Prostate gland (tissue), 2 donors: ENCODE data around the gene AGPAT2. TPM values are rescaled to one million over a fixed set of nuclear protein-coding genes. Genes with fewer than 3 reads are reported as not detected.

ENCODE experiments used
- DNase-seq: peaks from one replicate; pipeline ENCODE4 v3.0.0-alpha.2; 2019; ENCODE audit warnings: low spot score
- H3K27ac ChIP-seq, 2 donors: fragments of 200-600 bp; sonication (generic); 2 replicates each; pipeline ENCODE4 v1.5.1; 2017 to 2019
- H3K27me3 ChIP-seq: fragments of 200-600 bp; sonication (generic); replicated peaks from 2 replicates; pipeline ENCODE4 v1.5.1; 2019; ENCODE audit not compliant: insufficient read depth
- H3K36me3 ChIP-seq, 2 donors: fragments of 200-600 bp; sonication (generic); 1 replicate in 1 of 2; 2 replicates in 1 of 2; pipeline versions ENCODE4 v1.5.1 to v1.8.1; 2017 to 2019
- H3K4me1 ChIP-seq: fragments of 200-600 bp; sonication (generic); replicated peaks from 2 replicates; pipeline ENCODE4 v1.5.1; 2019
- H3K4me3 ChIP-seq, 2 donors: fragments of 200-600 bp; sonication (generic); 2 replicates each; pipeline ENCODE4 v1.5.1; 2017 to 2019
- H3K9me3 ChIP-seq: fragments of 200-600 bp; sonication (generic); 2 replicates; pipeline ENCODE4 v1.5.1; 2017
- POLR2A ChIP-seq: fragments of 450-650 bp; IDR thresholded peaks from one replicate; pipeline ENCODE4 v1.6.1; 2016; ENCODE audit warnings: antibody characterized with exemption, mild to moderate bottlenecking
- POLR2AphosphoS5 ChIP-seq: sonication (generic); formaldehyde crosslinking; IDR thresholded peaks from one replicate; pipeline ENCODE4 v1.6.1; 2017; ENCODE audit warnings: antibody characterized with exemption
- WGBS: methylation state at CpG from one replicate; pipeline ENCODE4 v1.1.5; 2018; 5-methylcytosine and 5-hydroxymethylcytosine counted together
- intact Hi-C: fragments of 100-400 bp; cut with DNase I; formaldehyde crosslinking; loops from one replicate; pipeline ENCODE4 v1.14.2; 2022
- total RNA-seq, 2 donors: library from RNA; depleted of rRNA; stranded (reverse); fragments of >200 nt; gene quantifications; one replicate each; pipeline ENCODE4 v1.1.0, GENCODE V29; 2016
- TF ChIP-seq, protein P1 (sequence below), 4 experiments: fragments of 200-600 bp in 2 of 4; fragments of 450-650 bp in 2 of 4; sonication (generic) in 2 of 4; IDR thresholded peaks; 1 replicate in 3 of 4; 2 replicates in 1 of 4; pipeline ENCODE4 v1.5.1; 2016 to 2019; ENCODE audit warnings: antibody characterized with exemption in 4 of 4, mild to moderate bottlenecking in 2 of 4, moderate library complexity in 2 of 4

The AGPAT2 gene
- total RNA-seq, 2 donors from 2014 or later: 44.9 to 50.0 TPM

DNA sequence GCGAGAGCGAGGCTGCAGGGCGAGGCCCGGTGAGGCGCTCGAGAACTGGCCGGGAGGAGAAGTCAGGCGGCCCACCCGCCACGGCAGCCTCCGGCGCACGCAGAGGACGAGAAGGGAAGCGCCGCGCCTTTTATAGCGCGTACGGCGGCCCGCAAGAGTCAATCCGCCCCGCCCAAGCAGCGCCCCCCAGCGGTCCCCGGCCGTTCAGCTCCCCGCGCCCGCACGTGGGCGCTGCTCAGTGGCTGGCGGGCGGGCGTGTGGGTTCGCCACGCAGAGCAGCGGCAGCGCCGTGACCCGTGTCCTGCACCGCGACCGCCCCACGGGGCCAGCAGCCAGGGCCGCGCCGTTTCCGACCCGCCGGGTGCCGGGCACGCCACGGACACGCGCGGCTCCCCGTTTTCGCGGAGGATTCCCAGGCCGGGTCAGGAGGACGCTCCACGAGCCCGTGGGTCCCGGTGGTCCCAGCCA lies 40.9 kb upstream of the AGPAT2 start:
- intact Hi-C loops: loop anchor here (10.0 kb wide), 1 partner anchor 117 kb away; the partner anchor contains the start of genes AJM1 and PHPT1
- WGBS: under 1% methylated on average over 58 of the region's 66 CpGs
- H3K36me3 ChIP-seq: peaks cover 0 to 4% of the 10 kb centered on the region in 2 donors
- TF ChIP-seq, protein P1, sequence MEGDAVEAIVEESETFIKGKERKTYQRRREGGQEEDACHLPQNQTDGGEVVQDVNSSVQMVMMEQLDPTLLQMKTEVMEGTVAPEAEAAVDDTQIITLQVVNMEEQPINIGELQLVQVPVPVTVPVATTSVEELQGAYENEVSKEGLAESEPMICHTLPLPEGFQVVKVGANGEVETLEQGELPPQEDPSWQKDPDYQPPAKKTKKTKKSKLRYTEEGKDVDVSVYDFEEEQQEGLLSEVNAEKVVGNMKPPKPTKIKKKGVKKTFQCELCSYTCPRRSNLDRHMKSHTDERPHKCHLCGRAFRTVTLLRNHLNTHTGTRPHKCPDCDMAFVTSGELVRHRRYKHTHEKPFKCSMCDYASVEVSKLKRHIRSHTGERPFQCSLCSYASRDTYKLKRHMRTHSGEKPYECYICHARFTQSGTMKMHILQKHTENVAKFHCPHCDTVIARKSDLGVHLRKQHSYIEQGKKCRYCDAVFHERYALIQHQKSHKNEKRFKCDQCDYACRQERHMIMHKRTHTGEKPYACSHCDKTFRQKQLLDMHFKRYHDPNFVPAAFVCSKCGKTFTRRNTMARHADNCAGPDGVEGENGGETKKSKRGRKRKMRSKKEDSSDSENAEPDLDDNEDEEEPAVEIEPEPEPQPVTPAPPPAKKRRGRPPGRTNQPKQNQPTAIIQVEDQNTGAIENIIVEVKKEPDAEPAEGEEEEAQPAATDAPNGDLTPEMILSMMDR (IDR thresholded peaks at IDR 0.05): peak; percentile 94 to 100 (median 98)
- TF ChIP-seq POLR2AphosphoS5: peak; percentile 96
- peak; percentile 94 for TF ChIP-seq POLR2A
- DNase-seq: peak; percentile 83
- peak overlapping the region; percentile 62 to 78 for H3K27ac ChIP-seq
- no peaks in the 10 kb centered on the region for H3K9me3 ChIP-seq
- peaks cover 14% of the 10 kb centered on the region for H3K4me1 ChIP-seq
- H3K4me3 ChIP-seq: peak overlapping the region; percentile 78 to 84
- H3K27me3 ChIP-seq: no peaks in the 10 kb centered on the region

DNA sequence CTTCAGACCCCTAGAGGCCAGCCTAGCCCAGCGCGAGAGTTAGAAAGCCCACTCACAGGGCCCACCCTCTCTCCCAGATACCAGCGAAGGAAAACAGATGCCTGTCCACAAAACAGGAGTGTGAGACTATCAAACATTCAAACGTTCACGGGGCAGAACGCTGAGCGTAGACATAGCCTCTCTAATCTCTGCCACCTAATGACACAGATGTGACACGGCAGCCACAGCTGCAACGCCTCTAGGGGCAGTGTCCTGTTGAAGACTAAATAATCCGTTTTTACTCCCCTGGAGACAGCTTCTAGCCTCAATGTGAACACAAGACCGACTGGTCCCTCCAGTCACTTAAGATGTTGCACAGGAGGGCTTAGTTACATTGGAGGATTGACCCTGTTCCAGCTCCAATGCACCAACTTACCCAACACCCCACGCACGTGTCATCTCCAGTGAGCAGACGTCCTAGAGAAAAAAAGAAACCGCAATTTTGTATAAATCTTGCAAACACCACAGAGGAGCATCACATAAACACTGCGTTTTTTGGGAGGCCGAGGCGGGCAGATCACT lies 39.5 kb upstream of the AGPAT2 start:
- H3K27ac ChIP-seq: peak overlapping the region in 1 of 2 donors; percentile 67
- peaks cover 14% of the 10 kb centered on the region for H3K4me1 ChIP-seq
- DNase-seq: no peak
- no peaks in the 10 kb centered on the region for H3K9me3 ChIP-seq
- H3K36me3 ChIP-seq: peaks cover 0 to 5% of the 10 kb centered on the region in 2 donors
- no peaks in the 10 kb centered on the region for H3K27me3 ChIP-seq
- intact Hi-C loops: loop anchor here (10.0 kb wide), 1 partner anchor 118 kb away; the partner anchor contains the start of genes AJM1 and PHPT1
- WGBS: 17% methylated on average over 18 of the region's 18 CpGs
- peak overlapping the region; percentile 78 to 84 for H3K4me3 ChIP-seq
- TF ChIP-seq POLR2A (no peak), POLR2AphosphoS5 (peak; percentile 5)
- TF ChIP-seq, protein P1 (IDR thresholded peaks at IDR 0.05): peak in 3 of 4 experiments; percentile 22 to 56 (median 44)

DNA sequence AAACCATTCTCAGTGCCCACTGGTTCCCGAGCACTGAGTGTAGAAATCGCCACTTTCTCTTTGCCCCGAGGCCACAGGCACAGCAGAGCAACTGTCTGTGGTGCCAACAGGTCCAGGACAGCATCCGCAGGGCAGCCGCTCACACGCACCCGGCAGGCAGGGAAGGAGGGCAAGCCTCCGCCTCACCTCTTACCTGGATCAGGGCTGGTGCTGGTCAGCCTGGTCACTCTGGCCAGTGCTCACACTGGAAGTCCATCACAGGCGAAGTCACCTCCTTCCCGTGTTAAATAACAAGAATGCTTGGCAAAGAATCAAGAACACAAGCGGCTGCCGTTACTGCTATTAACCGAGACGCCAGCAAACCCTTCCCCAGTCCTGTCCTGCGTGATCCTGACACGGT lies 38.9 kb upstream of the AGPAT2 start:
- Histone ChIP-seq H3K27ac (peak overlapping the region; percentile 32 to 67), H3K9me3 (no peaks in the 10 kb centered on the region), H3K4me3 (peak overlapping the region in 1 of 2 donors; percentile 84), H3K4me1 (peaks cover 14% of the 10 kb centered on the region), H3K27me3 (no peaks in the 10 kb centered on the region), H3K36me3 (peaks cover 0 to 5% of the 10 kb centered on the region in 2 donors)
- TF ChIP-seq POLR2AphosphoS5: no peak
- TF ChIP-seq POLR2A: no peak
- TF ChIP-seq, protein P1 (IDR thresholded peaks at IDR 0.05): no peak
- no peak for DNase-seq
- 27% methylated on average over 12 of the region's 16 CpGs for WGBS
- intact Hi-C loops: loop anchor here (10.0 kb wide), 1 partner anchor 119 kb away; the partner anchor contains the start of genes AJM1 and PHPT1

DNA sequence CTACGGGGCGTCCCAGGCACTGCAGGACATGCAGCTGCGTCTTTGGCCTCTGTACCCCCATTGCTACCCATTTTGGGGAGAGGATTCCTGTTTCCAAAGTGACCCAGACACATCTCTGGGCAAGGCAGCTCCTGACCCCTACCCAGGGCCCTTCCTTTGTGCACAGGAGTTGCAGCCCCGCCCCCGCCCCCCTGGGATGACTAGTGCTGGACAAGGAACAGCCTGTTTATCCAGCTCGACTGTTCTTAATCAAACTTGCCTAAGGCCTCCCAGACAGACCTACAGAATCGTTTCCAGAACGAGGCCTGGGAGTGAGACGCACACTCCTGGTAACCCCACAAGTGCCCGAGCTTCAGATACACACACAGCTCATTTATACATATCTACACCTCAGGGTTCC lies 38.4 kb upstream of the AGPAT2 start:
- H3K4me1 ChIP-seq: peaks cover 14% of the 10 kb centered on the region
- peaks cover 0 to 5% of the 10 kb centered on the region in 2 donors for H3K36me3 ChIP-seq
- peak; percentile 48 for DNase-seq
- H3K4me3 ChIP-seq: peak overlapping the region in 1 of 2 donors; percentile 84
- 55% methylated on average over 10 of the region's 10 CpGs for WGBS
- no peaks in the 10 kb centered on the region for H3K9me3 ChIP-seq
- H3K27me3 ChIP-seq: no peaks in the 10 kb centered on the region
- intact Hi-C loops: loop anchor here (10.0 kb wide), 1 partner anchor 119 kb away; the partner anchor contains the start of genes AJM1 and PHPT1
- TF ChIP-seq POLR2AphosphoS5: peak; percentile 19
- TF ChIP-seq, protein P1 (IDR thresholded peaks at IDR 0.05): no peak
- peak overlapping the region; percentile 32 to 67 for H3K27ac ChIP-seq
